IPS-11a (cell line): ENCODE data around the gene PLXDC2.
"Not testable (repeated sequence)": the region's sequence is repeated elsewhere in the genome, so short reads cannot be mapped to it uniquely, and the experiment has no call there.

ENCODE experiments used
- H3K4me3 ChIP-seq: one replicate; pipeline ENCODE4 v1.5.1; 2013; ENCODE audit warnings: low read depth, low read length, control low read depth

Gene PLXDC2

GRCh38 chr10:19816411-19817230, at the start of gene PLXDC2:
PLXDC2 (plus strand) TSS chr10:19816432.
- H3K4me3 ChIP-seq, result peak within 1 kb of the TSS; percentile 91

GRCh38 chr10:19767876-19768275, 48.4 kb upstream of the PLXDC2 start:
- H3K4me3 ChIP-seq, result no peak overlapping the region

GRCh38 chr10:19769826-19770225, 46.4 kb upstream of the PLXDC2 start:
- not testable (repeated sequence) for H3K4me3 ChIP-seq

- H3K4me3 ChIP-seq, result no peak overlapping the region
Observed at GRCh38 chr10:19772972-19773371, 43.3 kb upstream of the PLXDC2 start.

- no peak overlapping the region for H3K4me3 ChIP-seq
Observed at GRCh38 chr10:19775296-19775695, 40.9 kb upstream of the PLXDC2 start.

- H3K4me3 ChIP-seq, result no peak overlapping the region
Observed at GRCh38 chr10:19777806-19778205, 38.4 kb upstream of the PLXDC2 start.

- no peak overlapping the region for H3K4me3 ChIP-seq
Observed at GRCh38 chr10:19778996-19779395, 37.2 kb upstream of the PLXDC2 start.

GRCh38 chr10:19782430-19783089, 33.7 kb upstream of the PLXDC2 start:
- no peak overlapping the region for H3K4me3 ChIP-seq

- no peak overlapping the region for H3K4me3 ChIP-seq
Observed at GRCh38 chr10:19783721-19784120, 32.5 kb upstream of the PLXDC2 start.

GRCh38 chr10:19785366-19785765, 30.9 kb upstream of the PLXDC2 start:
- no peak overlapping the region for H3K4me3 ChIP-seq

GRCh38 chr10:19788075-19788686, 28.1 kb upstream of the PLXDC2 start:
- H3K4me3 ChIP-seq, result no peak overlapping the region

- no peak overlapping the region for H3K4me3 ChIP-seq
Observed at GRCh38 chr10:19788902-19789301, 27.3 kb upstream of the PLXDC2 start.

GRCh38 chr10:19789607-19790006, 26.6 kb upstream of the PLXDC2 start:
- H3K4me3 ChIP-seq, result no peak overlapping the region

GRCh38 chr10:19791032-19791431, 25.2 kb upstream of the PLXDC2 start:
- H3K4me3 ChIP-seq, result no peak overlapping the region

GRCh38 chr10:19795684-19796083, 20.5 kb upstream of the PLXDC2 start:
- no peak overlapping the region for H3K4me3 ChIP-seq

GRCh38 chr10:19800161-19800560, 16.1 kb upstream of the PLXDC2 start:
- no peak overlapping the region for H3K4me3 ChIP-seq

GRCh38 chr10:19801369-19801768, 14.9 kb upstream of the PLXDC2 start:
- H3K4me3 ChIP-seq, result no peak overlapping the region

- H3K4me3 ChIP-seq, result no peak overlapping the region
Observed at GRCh38 chr10:19803676-19804075, 12.6 kb upstream of the PLXDC2 start.

GRCh38 chr10:19809481-19809880, 6.8 kb upstream of the PLXDC2 start:
- H3K4me3 ChIP-seq, result no peak overlapping the region

GRCh38 chr10:19811540-19811939, 4.7 kb upstream of the PLXDC2 start:
- no peak overlapping the region for H3K4me3 ChIP-seq

GRCh38 chr10:19812976-19813375, 3.3 kb upstream of the PLXDC2 start:
- no peak overlapping the region for H3K4me3 ChIP-seq
